Neutrophil (primary cell): Measurements from ENCODE around the gene ITIH5.

Source experiments
- H3K27ac ChIP-seq: fragments of 200-600 bp; sonication (generic); 2 replicates; pipeline ENCODE4 v1.5.1; 2016; ENCODE audit warnings: mild to moderate bottlenecking, moderate library complexity
- H3K27me3 ChIP-seq: fragments of 200-600 bp; sonication (generic); 2 replicates; pipeline ENCODE4 v1.6.0; 2016; ENCODE audit warnings: mild to moderate bottlenecking
- H3K36me3 ChIP-seq: fragments of 200-600 bp; sonication (generic); 2 replicates; pipeline ENCODE4 v1.5.1; 2017
- H3K4me1 ChIP-seq, 2 experiments: fragments of 200-600 bp in 1 of 2; sonication (generic) in 1 of 2; 1 replicate in 1 of 2; 2 replicates in 1 of 2; pipeline versions ENCODE4 v1.5.1 to v1.6.1; 2013 to 2016; ENCODE audit warnings: low read depth in 1 of 2, low read length in 1 of 2, mild to moderate bottlenecking in 1 of 2, moderate library complexity in 1 of 2; ENCODE audit not compliant: control insufficient read depth in 1 of 2, insufficient read depth in 1 of 2
- H3K4me3 ChIP-seq, 2 experiments: fragments of 200-600 bp in 1 of 2; sonication (generic) in 1 of 2; 1 replicate in 1 of 2; 2 replicates in 1 of 2; pipeline ENCODE4 v1.5.1; 2013 to 2016; ENCODE audit warnings: low read depth in 1 of 2, low read length in 1 of 2, mild to moderate bottlenecking in 1 of 2, moderate library complexity in 1 of 2
- H3K9me3 ChIP-seq: fragments of 200-600 bp; sonication (generic); 2 replicates; pipeline ENCODE4 v1.5.1; 2016
- TF ChIP-seq, protein P1 (sequence below): fragments of 200-600 bp; sonication (generic); IDR thresholded peaks from 2 replicates; pipeline ENCODE4 v1.5.1; 2016; ENCODE audit warnings: antibody characterized with exemption

Gene ITIH5

DNA sequence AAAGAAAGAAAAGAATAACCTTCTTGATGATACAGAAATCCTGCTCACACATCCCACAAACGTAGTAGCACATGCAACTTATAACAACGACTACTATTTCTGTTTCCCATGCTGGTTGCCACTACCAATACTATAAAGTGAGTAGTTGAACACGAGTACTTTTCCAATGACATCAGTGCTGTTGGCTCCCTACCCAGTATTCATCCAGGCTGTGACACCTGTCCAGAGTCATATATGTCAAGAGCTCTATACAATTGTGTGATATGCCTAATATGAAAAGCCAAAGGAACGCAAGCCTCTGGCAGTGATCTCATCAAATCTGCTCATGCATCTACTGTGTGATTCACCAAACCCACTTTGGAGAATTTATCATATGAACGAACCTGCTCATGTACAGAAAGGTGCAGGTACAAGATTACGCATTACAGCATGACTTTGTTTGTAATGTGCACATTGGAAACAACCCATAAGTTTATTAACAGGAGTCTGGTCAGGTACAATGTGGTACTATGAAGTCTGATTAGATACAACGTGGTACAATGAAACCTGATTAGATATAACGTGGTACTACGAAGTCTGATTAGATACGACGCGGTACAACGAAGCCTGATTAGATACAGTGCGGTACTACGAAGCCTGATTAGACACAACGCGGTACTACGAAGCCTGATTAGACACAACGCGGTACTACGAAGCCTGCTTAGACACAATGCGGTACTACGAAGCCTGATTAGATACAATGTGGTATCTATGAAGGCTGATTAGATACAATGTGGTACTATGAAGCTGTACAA is 5.8 kb upstream of the ITIH5 start:
- H3K27me3 ChIP-seq = peaks cover 72% of the 10 kb centered on the region

DNA sequence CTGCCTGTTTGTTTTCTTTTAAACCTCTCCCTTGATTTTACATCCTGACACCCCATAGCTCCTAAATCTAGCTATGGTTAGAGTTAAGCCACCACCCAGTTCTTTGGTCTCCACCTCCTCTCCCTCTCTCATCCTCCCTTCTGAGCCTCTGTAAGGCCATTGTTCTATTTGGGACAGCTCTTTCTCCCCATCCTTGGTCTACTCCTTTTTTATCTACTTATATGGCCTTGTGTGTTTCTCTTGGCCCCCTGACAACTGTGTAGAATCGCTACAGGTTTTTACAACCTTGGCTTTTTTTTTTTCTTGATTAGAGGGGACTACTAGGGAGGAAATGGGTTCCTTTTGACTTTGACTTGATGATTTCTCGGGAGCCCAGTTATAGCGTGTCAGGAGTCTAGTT is 3.4 kb upstream of the ITIH5 start:
- Histone ChIP-seq H3K4me3 (no peak overlapping the region), H3K27ac (no peak overlapping the region), H3K9me3 (no peaks in the 10 kb centered on the region), H3K27me3 (peaks cover 87% of the 10 kb centered on the region), H3K4me1 (no peaks in the 10 kb centered on the region), H3K36me3 (no peaks in the 10 kb centered on the region)
- TF ChIP-seq, protein P1, sequence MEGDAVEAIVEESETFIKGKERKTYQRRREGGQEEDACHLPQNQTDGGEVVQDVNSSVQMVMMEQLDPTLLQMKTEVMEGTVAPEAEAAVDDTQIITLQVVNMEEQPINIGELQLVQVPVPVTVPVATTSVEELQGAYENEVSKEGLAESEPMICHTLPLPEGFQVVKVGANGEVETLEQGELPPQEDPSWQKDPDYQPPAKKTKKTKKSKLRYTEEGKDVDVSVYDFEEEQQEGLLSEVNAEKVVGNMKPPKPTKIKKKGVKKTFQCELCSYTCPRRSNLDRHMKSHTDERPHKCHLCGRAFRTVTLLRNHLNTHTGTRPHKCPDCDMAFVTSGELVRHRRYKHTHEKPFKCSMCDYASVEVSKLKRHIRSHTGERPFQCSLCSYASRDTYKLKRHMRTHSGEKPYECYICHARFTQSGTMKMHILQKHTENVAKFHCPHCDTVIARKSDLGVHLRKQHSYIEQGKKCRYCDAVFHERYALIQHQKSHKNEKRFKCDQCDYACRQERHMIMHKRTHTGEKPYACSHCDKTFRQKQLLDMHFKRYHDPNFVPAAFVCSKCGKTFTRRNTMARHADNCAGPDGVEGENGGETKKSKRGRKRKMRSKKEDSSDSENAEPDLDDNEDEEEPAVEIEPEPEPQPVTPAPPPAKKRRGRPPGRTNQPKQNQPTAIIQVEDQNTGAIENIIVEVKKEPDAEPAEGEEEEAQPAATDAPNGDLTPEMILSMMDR = no peak

More for the DNA sequence above, 5.8 kb upstream of the ITIH5 start:
- Histone ChIP-seq H3K36me3 (no peaks in the 10 kb centered on the region), H3K9me3 (no peaks in the 10 kb centered on the region), H3K27ac (no peak overlapping the region), H3K4me1 (no peaks in the 10 kb centered on the region), H3K4me3 (no peak overlapping the region)
- TF ChIP-seq, protein P1 = no peak

DNA sequence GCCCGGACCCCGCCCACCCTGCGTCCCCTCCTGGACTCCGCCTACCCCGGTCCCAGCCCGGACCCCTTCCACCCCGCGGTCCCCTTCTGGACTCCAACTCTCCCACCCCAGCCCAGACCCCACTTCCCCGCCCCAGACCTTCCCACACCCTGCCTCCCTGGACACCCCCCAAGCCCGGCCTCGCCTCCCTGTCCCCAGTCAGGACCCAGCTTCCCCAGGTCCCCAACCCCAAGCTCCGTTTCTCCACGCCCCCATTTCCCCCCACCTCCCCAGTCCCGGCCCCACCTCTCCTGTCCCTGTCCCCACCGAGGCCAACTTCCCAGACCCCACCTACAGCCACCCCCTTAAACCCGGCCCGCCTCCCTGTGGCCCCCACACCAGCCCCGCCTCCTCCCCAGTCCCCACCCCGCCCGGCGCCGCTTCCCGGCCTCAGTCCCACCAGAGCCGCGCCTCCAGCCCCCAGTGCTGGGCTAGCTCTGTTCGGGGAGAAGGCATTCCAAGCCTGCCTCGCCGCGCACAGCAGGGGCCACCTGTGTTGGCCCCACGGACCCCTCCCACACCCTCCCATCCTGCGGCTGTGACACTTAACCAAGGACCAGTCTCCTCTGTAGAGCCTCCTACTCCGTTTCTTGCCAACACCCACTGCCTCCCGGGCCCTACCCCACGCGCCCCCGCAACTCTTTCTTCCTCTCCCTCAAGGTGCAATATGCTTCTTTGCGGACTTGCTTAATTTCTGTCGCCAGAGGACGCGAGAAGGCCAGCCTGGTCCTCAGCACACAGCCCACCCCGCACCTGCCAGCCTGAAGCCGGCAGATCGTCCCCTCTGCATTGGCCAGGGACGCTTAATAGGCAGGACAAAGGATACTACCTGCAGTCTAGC is 736 bp upstream of the ITIH5 start:
- H3K27ac ChIP-seq = no peak overlapping the region
- peaks cover 95% of the 10 kb centered on the region for H3K27me3 ChIP-seq
- no peaks in the 10 kb centered on the region for H3K36me3 ChIP-seq
- no peaks in the 10 kb centered on the region for H3K9me3 ChIP-seq
- TF ChIP-seq, protein P1 = no peak
- H3K4me1 ChIP-seq = no peaks in the 10 kb centered on the region
- H3K4me3 ChIP-seq = no peak overlapping the region

DNA sequence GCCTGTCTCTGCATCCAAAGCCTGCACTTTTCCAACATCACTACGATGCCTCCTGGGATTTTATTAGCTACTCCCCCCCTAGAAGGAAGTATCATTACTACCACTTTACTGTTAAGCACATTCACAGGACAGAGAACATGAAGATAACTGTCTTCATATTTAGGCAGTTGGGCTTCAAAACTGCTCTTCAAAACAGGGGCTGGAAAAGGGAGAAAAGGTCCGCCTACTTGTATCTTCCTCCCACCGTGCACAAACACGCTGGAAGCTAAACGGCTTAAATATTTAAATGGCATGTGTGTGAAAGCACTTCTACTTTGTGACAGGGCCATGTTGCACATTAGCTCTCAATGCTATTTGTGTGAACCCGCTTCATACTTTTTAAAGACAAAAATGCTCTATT is 999 bp downstream of the ITIH5 start:
- TF ChIP-seq, protein P1 = no peak
- Histone ChIP-seq H3K4me3 (no peak overlapping the region), H3K9me3 (no peaks in the 10 kb centered on the region), H3K27me3 (peaks cover 100% of the 10 kb centered on the region), H3K27ac (no peak overlapping the region), H3K36me3 (no peaks in the 10 kb centered on the region), H3K4me1 (no peaks in the 10 kb centered on the region)

DNA sequence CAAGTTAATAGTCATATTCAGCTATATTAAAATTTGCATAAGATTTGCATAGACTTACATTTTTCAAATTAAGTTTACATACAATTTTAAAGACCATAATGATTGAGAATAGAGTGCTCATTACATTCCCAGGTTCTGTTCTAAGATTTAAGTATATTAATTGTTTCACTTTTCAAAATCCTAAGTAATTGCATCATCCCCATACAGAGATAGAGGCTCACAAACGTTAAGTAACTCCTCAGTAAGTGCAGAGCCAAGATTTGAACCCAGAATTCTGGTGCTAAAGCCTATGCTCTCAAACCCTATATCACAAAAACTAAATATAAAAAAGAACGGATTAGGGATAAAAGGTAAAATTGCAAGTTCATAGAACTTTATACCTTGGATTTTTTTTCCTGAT is 2.1 kb downstream of the ITIH5 start:
- Histone ChIP-seq H3K27me3 (peaks cover 100% of the 10 kb centered on the region), H3K4me1 (no peaks in the 10 kb centered on the region), H3K36me3 (no peaks in the 10 kb centered on the region), H3K4me3 (no peak overlapping the region), H3K27ac (no peak overlapping the region), H3K9me3 (no peaks in the 10 kb centered on the region)
- TF ChIP-seq, protein P1 = no peak
